Gastrocnemius medialis (tissue), 4 donors: ENCODE measurements around the gene CTU2. TPM values are rescaled to one million over a fixed set of nuclear protein-coding genes. Genes with fewer than 3 reads are reported as not detected.

ENCODE experiments used
- ATAC-seq, 2 donors: fragments of 150-250 bp; one replicate each; pipeline ENCODE4 v1.9.1; 2016
- DNase-seq, 2 donors: peaks; one replicate each; pipeline ENCODE4 v3.0.0-alpha.2; 2019
- H3K27ac ChIP-seq, 4 donors: fragments of 200-600 bp; sonication (generic); 1 replicate in 1 of 4; 2 replicates in 3 of 4; pipeline ENCODE4 v1.5.1; 2016 to 2018; ENCODE audit warnings: mild to moderate bottlenecking in 2 of 4, moderate library complexity in 1 of 4
- H3K27me3 ChIP-seq, 3 donors: fragments of 200-600 bp; sonication (generic) in 2 of 3; 1 replicate in 1 of 3; 2 replicates in 2 of 3; pipeline versions ENCODE4 v1.5.1 to v1.6.0; 2016 to 2019; ENCODE audit warnings: mild to moderate bottlenecking in 1 of 3, moderate library complexity in 1 of 3
- H3K36me3 ChIP-seq, 2 donors: fragments of 200-600 bp; sonication (generic) in 1 of 2; one replicate each; pipeline ENCODE4 v1.5.1; 2017 to 2018
- H3K4me1 ChIP-seq, 2 donors: fragments of 200-600 bp; sonication (generic) in 1 of 2; one replicate each; pipeline ENCODE4 v1.5.1; 2016 to 2017; ENCODE audit warnings: mild to moderate bottlenecking in 2 of 2
- H3K4me3 ChIP-seq, 4 donors: fragments of 200-600 bp; sonication (generic) in 3 of 4; 1 replicate in 1 of 4; 2 replicates in 3 of 4; pipeline ENCODE4 v1.5.1; 2016 to 2019; ENCODE audit warnings: mild to moderate bottlenecking in 2 of 4
- H3K9me3 ChIP-seq, 3 donors: fragments of 200-600 bp; sonication (generic) in 2 of 3; 1 replicate in 1 of 3; 2 replicates in 2 of 3; pipeline ENCODE4 v1.5.1; 2016 to 2019
- POLR2A ChIP-seq, 2 donors: fragments of 450-650 bp; IDR thresholded peaks; one replicate each; pipeline ENCODE4 v1.6.1; 2017; ENCODE audit warnings: antibody characterized with exemption in 2 of 2, mild to moderate bottlenecking in 2 of 2, moderate library complexity in 2 of 2
- in situ Hi-C, 4 donors: fragments of 200-750 bp; cut with MboI; loops; one replicate each; pipeline versions ENCODE4 v1.15.0 to v1.8.0; 2017; ENCODE audit warnings: low sequenced_read_pairs in 4 of 4
- intact Hi-C: fragments of 100-400 bp; cut with DNase I; formaldehyde crosslinking; loops from one replicate; pipeline ENCODE4 v1.15.1; 2023; ENCODE audit warnings: low total_unique reads
- total RNA-seq, 4 donors: library from RNA; depleted of rRNA; stranded (reverse); fragments of >200 nt; gene quantifications; one replicate each; pipeline versions ENCODE4 v1.1.0 to v1.2.3, GENCODE V29; 2016
- TF ChIP-seq, protein P1 (sequence below), 5 experiments: fragments of 450-650 bp in 3 of 5; fragments of 200-600 bp in 2 of 5; sonication (generic) in 2 of 5; IDR thresholded peaks in 4 of 5; conservative IDR thresholded peaks in 1 of 5; 1 replicate in 4 of 5; 2 replicates in 1 of 5; pipeline ENCODE4 v1.5.1; 2016 to 2019; ENCODE audit warnings: antibody characterized with exemption in 5 of 5, mild to moderate bottlenecking in 3 of 5, moderate library complexity in 3 of 5

CTU2 gene
- total RNA-seq, 4 donors from 2014 or later: 11.1 to 17.7 (median 14.1) TPM

DNA sequence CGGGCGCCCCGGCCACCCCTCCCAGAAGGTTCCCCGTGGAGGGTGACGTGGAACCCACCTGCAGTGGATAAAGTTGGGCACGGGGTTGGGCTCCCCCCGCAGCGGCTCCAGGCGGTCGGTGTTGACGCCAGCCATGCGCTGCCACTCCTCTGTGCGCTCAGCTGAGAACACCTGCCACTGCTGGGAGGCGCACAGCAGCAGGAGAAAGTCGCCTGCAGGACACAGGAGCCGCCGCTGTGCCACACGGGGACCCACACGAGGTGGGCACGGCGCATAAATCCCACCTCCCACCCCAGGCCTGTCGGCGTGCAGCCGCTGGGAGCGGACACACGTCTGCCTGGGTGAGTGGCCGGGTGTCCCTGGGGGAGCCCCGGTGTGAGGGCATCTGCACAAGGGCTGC, 20.7 kb downstream of the CTU2 start:
- H3K27me3 ChIP-seq: no peaks in the 10 kb centered on the region
- H3K9me3 ChIP-seq: no peaks in the 10 kb centered on the region
- in situ Hi-C loops (loop anchor here in 2 of 4 donors (25.0 kb wide), 1 partner anchor 485 kb away; the partner anchor contains the start of genes SLC22A31 (in 2 of the 2) and ZNF778 (in 2 of the 2)), intact Hi-C loops (no loop called here)
- H3K36me3 ChIP-seq: no peaks in the 10 kb centered on the region
- no peak for TF ChIP-seq POLR2A (IDR thresholded peaks at IDR 0.05)
- TF ChIP-seq, protein P1, sequence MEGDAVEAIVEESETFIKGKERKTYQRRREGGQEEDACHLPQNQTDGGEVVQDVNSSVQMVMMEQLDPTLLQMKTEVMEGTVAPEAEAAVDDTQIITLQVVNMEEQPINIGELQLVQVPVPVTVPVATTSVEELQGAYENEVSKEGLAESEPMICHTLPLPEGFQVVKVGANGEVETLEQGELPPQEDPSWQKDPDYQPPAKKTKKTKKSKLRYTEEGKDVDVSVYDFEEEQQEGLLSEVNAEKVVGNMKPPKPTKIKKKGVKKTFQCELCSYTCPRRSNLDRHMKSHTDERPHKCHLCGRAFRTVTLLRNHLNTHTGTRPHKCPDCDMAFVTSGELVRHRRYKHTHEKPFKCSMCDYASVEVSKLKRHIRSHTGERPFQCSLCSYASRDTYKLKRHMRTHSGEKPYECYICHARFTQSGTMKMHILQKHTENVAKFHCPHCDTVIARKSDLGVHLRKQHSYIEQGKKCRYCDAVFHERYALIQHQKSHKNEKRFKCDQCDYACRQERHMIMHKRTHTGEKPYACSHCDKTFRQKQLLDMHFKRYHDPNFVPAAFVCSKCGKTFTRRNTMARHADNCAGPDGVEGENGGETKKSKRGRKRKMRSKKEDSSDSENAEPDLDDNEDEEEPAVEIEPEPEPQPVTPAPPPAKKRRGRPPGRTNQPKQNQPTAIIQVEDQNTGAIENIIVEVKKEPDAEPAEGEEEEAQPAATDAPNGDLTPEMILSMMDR (IDR thresholded peaks at IDR 0.05 in 4 of 5, conservative IDR thresholded peaks at IDR 0.05 in 1 of 5): no peak
- no peak for DNase-seq
- no peaks in the 10 kb centered on the region for H3K4me1 ChIP-seq
- no peak for ATAC-seq
- H3K4me3 ChIP-seq: no peak overlapping the region
- no peak overlapping the region for H3K27ac ChIP-seq

DNA sequence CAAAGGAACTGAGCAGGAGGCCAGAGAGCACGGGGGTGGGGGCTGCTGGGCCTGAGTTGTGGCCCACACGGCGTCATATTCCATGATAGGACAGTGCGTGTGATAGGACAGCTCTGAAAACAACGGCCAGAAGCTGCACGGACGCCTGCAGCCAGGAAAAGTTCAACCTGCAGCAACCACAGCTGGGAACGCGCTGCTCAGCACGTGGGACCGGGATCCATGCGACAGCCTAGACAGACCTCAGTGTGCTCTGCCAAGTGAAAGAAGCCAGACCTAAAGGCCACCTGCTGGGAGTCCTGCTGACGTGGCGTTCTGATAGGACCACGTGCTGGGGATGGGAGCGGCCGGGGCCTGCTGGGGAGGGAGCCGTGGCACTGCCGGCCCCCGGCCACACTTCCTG, 21.6 kb downstream of the CTU2 start:
- ATAC-seq: no peak
- no peak for TF ChIP-seq POLR2A (IDR thresholded peaks at IDR 0.05)
- TF ChIP-seq, protein P1 (IDR thresholded peaks at IDR 0.05 in 4 of 5, conservative IDR thresholded peaks at IDR 0.05 in 1 of 5): no peak
- no peaks in the 10 kb centered on the region for H3K9me3 ChIP-seq
- H3K4me1 ChIP-seq: no peaks in the 10 kb centered on the region
- no peaks in the 10 kb centered on the region for H3K36me3 ChIP-seq
- H3K27ac ChIP-seq: no peak overlapping the region
- in situ Hi-C loops (loop anchor here in 2 of 4 donors (25.0 kb wide), 1 partner anchor 484 kb away; the partner anchor contains the start of genes SLC22A31 (in 2 of the 2) and ZNF778 (in 2 of the 2)), intact Hi-C loops (no loop called here)
- DNase-seq: no peak
- H3K27me3 ChIP-seq: no peaks in the 10 kb centered on the region
- no peak overlapping the region for H3K4me3 ChIP-seq

DNA sequence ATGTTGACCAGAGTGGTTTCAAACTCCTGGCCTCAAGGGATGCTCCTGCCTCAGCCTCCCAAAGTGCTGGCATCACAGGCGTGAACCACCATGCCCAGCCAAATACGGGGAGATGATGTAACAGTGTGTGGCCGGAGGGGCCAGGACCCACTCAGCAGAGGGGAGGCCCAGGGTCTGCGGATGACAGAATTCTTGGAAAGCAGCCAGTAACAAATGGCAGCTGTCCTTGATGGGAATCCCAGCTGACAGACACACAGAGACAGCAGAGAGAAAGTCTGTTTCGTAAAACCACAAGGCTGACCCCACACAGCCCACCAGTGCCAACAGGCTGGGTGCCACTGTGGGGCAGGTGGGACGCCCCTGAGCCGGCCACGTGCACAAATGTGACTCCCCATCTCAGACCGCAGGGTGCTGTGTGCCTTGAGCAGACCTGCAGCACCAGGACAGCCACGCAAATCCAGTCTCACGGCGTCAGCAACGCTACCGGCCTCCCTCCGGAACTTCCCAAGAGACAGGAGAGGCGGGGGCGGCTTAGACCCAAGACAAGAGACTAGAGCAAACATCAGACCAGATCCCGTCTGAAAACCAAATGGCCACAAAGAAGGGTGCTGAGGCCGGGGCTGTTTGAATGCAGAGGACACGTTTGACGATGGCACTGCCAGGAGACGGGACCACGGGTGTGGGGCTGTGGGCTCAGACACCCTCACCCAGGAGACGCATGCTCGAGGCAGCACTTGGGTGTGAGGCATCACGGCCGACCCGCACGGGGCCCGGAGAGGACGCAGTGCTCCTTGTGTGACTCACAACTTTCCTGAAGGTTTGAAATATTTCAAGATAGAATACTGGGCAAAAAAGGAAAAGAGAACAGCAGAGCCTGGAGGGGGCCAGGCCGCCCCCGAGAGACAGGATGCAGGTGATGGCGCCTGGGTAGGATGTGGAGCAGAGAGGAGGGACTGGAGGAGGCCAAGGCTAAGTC, 24.6 kb downstream of the CTU2 start:
- in situ Hi-C loops: loop anchor here in 2 of 4 donors (25.0 kb wide), 1 partner anchor 481 kb away; the partner anchor contains the start of genes SLC22A31 (in 2 of the 2) and ZNF778 (in 2 of the 2)
- DNase-seq (no peak), ATAC-seq (no peak)
- intact Hi-C loops: no loop called here
- Histone ChIP-seq H3K36me3 (no peaks in the 10 kb centered on the region), H3K4me3 (no peak overlapping the region), H3K27me3 (no peaks in the 10 kb centered on the region), H3K9me3 (no peaks in the 10 kb centered on the region), H3K27ac (no peak overlapping the region), H3K4me1 (no peaks in the 10 kb centered on the region)
- TF ChIP-seq POLR2A (IDR thresholded peaks at IDR 0.05): no peak
- TF ChIP-seq, protein P1 (IDR thresholded peaks at IDR 0.05 in 4 of 5, conservative IDR thresholded peaks at IDR 0.05 in 1 of 5): no peak

DNA sequence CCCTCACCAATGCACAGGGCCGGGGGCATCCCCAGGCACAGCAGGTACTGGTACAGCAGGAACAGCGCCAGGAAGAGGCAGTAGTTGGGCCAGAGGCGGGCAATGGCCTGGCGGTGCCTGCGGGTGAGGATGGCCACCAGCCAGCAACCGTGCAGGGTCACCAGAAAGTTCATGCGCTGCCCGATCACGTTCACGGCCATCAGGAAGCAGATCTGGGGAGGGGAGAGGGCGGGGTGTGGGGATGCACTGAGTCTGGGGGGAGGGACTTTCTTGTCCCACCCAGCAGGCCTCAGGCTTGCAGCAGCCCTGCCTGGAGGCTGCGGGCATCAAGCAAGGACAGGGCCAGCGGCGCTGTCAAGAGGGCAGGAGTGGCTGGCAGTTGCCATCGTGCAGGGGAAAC, 25.4 kb downstream of the CTU2 start:
- H3K27me3 ChIP-seq: no peaks in the 10 kb centered on the region
- no peaks in the 10 kb centered on the region for H3K4me1 ChIP-seq
- intact Hi-C loops (no loop called here), in situ Hi-C loops (loop anchor here in 2 of 4 donors (25.0 kb wide), 1 partner anchor 481 kb away; the partner anchor contains the start of genes SLC22A31 (in 2 of the 2) and ZNF778 (in 2 of the 2))
- H3K36me3 ChIP-seq: no peaks in the 10 kb centered on the region
- no peak overlapping the region for H3K4me3 ChIP-seq
- DNase-seq (no peak), ATAC-seq (no peak)
- no peaks in the 10 kb centered on the region for H3K9me3 ChIP-seq
- H3K27ac ChIP-seq: no peak overlapping the region
- TF ChIP-seq POLR2A (IDR thresholded peaks at IDR 0.05): no peak
- TF ChIP-seq, protein P1 (IDR thresholded peaks at IDR 0.05 in 4 of 5, conservative IDR thresholded peaks at IDR 0.05 in 1 of 5): no peak
